ENCODE measurements around the gene MEI1.

MEI1 gene

DNA sequence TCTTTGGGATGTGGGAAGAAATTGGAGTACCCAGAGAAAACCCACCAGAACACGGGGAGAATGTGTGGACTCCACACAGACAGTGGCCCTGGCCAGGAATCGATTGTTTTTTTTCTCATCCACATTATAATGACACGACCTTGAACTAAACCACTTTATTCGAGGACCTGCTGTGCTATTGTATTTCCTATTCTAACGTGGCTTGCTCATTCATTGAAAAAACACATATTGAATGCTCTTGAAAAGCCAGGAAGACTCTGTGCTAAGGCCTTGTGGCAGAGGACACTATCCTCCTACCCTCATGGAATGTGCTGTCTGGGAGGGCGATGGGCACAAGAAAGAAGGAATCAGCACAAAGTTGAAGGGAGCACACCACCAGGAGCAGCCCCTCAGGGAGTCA lies 124.5 kb downstream of the MEI1 start:
- no peak overlapping the region for H3K4me3 ChIP-seq (ENCODE audit: low read length)
- no peak for DNase-seq (ENCODE audit: low read depth)
- TF ChIP-seq, protein P1, sequence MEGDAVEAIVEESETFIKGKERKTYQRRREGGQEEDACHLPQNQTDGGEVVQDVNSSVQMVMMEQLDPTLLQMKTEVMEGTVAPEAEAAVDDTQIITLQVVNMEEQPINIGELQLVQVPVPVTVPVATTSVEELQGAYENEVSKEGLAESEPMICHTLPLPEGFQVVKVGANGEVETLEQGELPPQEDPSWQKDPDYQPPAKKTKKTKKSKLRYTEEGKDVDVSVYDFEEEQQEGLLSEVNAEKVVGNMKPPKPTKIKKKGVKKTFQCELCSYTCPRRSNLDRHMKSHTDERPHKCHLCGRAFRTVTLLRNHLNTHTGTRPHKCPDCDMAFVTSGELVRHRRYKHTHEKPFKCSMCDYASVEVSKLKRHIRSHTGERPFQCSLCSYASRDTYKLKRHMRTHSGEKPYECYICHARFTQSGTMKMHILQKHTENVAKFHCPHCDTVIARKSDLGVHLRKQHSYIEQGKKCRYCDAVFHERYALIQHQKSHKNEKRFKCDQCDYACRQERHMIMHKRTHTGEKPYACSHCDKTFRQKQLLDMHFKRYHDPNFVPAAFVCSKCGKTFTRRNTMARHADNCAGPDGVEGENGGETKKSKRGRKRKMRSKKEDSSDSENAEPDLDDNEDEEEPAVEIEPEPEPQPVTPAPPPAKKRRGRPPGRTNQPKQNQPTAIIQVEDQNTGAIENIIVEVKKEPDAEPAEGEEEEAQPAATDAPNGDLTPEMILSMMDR (IDR thresholded peaks at IDR 0.05; ENCODE audit: insufficient read depth, low read depth, low read length, missing control alignments) = no peak

DNA sequence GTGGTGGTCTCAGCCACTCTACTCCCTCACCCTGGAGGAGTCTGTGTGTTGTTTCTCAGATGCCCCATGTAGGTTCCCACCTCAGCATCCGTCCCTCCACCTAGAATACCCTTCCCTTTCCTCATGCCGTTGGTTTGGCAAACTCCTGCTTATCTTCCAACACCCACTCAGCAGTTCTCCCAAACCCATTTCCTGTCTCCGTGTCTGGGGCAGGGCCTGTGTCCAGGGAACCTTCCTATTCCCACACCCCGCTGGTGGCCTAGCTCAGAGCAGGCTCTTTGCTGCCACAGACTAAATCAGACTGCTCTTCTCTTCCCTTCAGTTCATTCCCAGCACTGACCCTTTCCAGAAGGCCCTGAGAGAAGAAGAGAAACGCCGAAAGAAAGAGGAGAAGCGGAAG lies 126.1 kb downstream of the MEI1 start:
- TF ChIP-seq, protein P1 (IDR thresholded peaks at IDR 0.05; ENCODE audit: insufficient read depth, low read depth, low read length, missing control alignments) = no peak
- DNase-seq (ENCODE audit: low read depth) = no peak
- H3K4me3 ChIP-seq (ENCODE audit: low read length) = no peak overlapping the region

DNA sequence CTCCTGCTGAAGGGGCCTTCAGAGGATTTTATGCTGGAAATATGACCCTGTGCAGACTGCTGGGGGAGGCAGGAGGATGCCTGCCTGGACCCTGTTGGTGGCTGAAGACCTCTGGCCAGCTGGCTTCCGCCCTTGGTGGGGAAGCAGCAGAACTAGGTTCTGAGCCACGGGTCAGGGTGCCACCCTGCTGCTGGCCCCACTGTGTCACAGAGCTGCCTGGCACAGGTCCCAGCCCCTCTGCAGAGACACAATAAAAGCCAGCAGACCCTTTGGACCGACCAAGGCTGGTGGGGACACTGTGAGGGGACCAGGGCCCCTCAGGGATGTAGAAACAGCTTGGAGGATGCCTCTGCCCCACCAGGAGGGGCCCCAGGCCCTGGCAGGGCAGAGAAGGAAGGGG lies 126.7 kb downstream of the MEI1 start:
- no peak for DNase-seq (ENCODE audit: low read depth)
- no peak overlapping the region for H3K4me3 ChIP-seq (ENCODE audit: low read length)
- TF ChIP-seq, protein P1 (IDR thresholded peaks at IDR 0.05; ENCODE audit: insufficient read depth, low read depth, low read length, missing control alignments) = no peak

- TF ChIP-seq, protein P1 (IDR thresholded peaks at IDR 0.05; ENCODE audit: insufficient read depth, low read depth, low read length, missing control alignments) = no peak
- no peak overlapping the region for H3K4me3 ChIP-seq (ENCODE audit: low read length)
- DNase-seq (ENCODE audit: low read depth) = no peak
Measured at GRCh38 chr22:41826430-41827383, 127.4 kb downstream of the MEI1 start.

GRCh38 chr22:41827671-41828070 lies 128.4 kb downstream of the MEI1 start:
- no peak overlapping the region for H3K4me3 ChIP-seq (ENCODE audit: low read length)
- TF ChIP-seq, protein P1 (IDR thresholded peaks at IDR 0.05; ENCODE audit: insufficient read depth, low read depth, low read length, missing control alignments) = no peak
- no peak for DNase-seq (ENCODE audit: low read depth)

GRCh38 chr22:41828516-41828915 lies 129.2 kb downstream of the MEI1 start:
- H3K4me3 ChIP-seq (ENCODE audit: low read length) = no peak overlapping the region

More at GRCh38 chr22:41828516-41828915, 129.2 kb downstream of the MEI1 start:
- TF ChIP-seq, protein P1 (IDR thresholded peaks at IDR 0.05; ENCODE audit: insufficient read depth, low read depth, low read length, missing control alignments) = no peak
- DNase-seq (ENCODE audit: low read depth) = no peak

All from epithelial cell of esophagus (primary cell).